ENCODE measurements around the gene MX2. TPM values are rescaled to one million over a fixed set of nuclear protein-coding genes. Genes with fewer than 3 reads are reported as not detected.

Gene MX2, protein sequence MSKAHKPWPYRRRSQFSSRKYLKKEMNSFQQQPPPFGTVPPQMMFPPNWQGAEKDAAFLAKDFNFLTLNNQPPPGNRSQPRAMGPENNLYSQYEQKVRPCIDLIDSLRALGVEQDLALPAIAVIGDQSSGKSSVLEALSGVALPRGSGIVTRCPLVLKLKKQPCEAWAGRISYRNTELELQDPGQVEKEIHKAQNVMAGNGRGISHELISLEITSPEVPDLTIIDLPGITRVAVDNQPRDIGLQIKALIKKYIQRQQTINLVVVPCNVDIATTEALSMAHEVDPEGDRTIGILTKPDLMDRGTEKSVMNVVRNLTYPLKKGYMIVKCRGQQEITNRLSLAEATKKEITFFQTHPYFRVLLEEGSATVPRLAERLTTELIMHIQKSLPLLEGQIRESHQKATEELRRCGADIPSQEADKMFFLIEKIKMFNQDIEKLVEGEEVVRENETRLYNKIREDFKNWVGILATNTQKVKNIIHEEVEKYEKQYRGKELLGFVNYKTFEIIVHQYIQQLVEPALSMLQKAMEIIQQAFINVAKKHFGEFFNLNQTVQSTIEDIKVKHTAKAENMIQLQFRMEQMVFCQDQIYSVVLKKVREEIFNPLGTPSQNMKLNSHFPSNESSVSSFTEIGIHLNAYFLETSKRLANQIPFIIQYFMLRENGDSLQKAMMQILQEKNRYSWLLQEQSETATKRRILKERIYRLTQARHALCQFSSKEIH
- total RNA-seq = 1.6 and 7.0 TPM in 2 replicates

DNA sequence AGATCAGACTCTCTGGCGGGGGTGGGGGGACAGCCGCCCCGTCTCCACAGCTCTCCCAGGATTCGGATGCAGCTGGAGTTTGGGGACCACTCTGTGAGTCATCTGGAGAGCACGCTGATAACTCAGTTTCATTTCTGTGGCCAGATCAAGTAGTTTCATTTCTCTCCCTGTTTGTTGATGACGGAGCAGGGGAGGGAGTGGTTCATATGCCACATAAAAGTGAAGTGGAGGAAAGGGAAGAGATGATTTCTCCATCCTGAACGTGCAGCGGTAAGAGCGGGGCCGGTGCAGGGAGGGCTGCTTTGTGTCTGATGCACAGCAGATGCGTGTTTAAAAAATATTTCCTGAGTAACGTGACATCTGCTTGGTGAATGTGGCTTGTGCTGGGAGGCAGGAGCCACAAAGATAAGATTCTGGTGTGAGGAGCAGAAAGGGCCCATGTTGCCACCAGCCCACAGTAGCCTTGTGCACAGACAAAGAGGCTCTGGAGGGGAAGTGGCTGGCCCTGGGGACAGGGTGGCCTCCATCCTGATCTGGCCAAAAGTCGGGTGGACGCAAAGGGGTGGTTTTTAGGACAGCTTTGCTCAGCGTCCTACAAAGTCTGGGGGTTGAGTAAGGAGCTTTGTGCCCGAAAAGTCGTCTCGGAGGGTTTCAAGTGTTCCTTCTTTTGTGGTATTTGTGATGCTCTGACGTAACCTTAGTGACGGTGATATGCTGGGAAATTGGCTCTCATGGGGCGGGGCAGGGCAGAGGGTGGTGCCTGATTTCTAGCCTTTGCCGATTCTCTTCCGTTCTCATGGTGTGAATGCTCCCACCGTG, at the start of gene MX2:
TSS of gene MX2 (plus strand) at position 242 of the 819 bp plus-strand sequence. CDS start 14,880 bp downstream, outside the sequence.

DNA sequence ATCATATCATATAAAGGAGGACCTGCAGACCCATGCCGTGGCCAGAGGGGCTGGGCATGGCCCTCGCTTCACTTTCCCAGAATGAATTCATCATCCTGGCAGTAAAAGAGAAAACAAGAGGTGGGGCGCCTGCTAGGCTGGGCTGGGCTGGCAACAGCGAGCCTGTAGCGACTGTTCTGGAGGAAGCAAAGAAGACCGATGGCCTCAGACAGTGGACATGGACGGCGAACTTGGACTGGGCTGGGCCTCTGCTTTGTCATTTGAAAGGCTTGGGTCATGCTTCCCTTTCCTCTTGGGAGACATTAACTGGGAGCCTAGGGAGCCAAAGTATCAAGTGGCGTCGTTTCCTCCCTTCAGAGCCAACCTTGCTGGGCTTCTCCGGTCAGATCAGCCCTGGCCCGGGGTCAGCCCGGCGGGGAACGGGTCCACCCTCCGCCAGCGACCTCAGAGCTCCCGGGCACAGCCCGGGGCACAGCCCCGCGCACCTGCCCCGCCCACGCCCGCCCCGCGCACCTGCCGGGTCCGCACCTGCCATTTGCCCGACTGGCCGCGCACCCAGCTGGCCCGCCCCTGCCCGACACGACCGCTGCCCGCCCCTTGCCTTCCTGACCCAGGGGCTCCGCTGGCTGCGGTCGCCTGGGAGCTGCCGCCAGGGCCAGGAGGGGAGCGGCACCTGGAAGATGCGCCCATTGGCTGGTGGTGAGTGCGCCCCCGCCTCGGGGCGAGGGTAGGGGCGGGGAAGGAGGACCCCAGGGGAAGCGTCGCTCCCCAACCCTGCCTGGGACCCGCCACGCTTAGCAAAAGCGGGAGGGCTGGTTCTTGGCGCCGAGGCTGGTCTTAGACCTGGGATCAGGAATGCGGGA, 45.4 kb upstream of the MX2 start, which contains the start of gene FAM3B:
TSS of gene FAM3B (plus strand) at position 602 of the 863 bp plus-strand sequence. CDS start at position 681, 79 bp downstream.

DNA sequence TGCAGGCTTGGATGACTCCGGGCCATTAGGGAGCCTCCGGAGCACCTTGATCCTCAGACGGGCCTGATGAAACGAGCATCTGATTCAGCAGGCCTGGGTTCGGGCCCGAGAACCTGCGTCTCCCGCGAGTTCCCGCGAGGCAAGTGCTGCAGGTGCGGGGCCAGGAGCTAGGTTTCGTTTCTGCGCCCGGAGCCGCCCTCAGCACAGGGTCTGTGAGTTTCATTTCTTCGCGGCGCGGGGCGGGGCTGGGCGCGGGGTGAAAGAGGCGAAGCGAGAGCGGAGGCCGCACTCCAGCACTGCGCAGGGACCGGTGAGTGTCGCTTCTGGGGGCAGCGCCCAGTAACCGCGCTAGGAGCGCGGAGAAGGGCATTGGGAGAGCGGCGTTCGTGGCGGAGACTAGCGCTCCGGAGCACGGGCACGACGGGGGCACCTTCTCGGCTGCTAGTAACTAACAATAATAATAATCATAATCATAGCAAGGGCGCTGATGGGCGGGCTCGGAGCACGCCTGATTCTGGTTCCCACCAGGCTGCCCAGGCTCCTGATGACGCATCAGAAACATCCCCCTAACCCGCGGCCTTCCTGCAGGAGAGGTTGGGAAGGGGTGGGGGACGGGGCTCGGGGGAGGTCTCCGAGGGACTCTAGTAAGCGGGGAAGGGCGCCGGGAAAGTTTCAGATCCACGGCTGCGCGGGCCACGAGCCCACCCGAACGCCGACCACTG, 64.3 kb downstream of the MX2 start, which contains the start of gene MX1:
TSS of gene MX1 (plus strand) at position 286 of the 722 bp plus-strand sequence. CDS start 5,832 bp downstream, outside the sequence.

Other genes with a start within 250 kb of the MX2 start
- gene BACE2, start 193.9 kb upstream of the MX2 start, total RNA-seq = 24.6 and 34.2 TPM in 2 replicates
- not detected in 2 replicates for gene FAM3B, start 45.2 kb upstream of the MX2 start, total RNA-seq
- under 0.01 and 6.6 TPM in 2 replicates for gene MX1, start 64.2 kb downstream of the MX2 start, total RNA-seq
- gene TMPRSS2, start 146.1 kb downstream of the MX2 start, total RNA-seq = not detected in 2 replicates

Measured in cardiac atrium fibroblast (primary cell).